PC-3 (cell line): ENCODE measurements around the gene CRYGN.

ENCODE experiments used
- CTCF ChIP-seq: fragments of 300-600 bp; sonication (generic); conservative IDR thresholded peaks from 2 replicates; pipeline ENCODE4 v1.5.1; 2017; ENCODE audit warnings: antibody characterized with exemption, low read depth, mild to moderate bottlenecking, low read length
- EZH2 ChIP-seq: fragments of 300-600 bp; sonication (generic); IDR thresholded peaks from one replicate; pipeline ENCODE4 v1.6.1; 2017; ENCODE audit warnings: antibody characterized with exemption, mild to moderate bottlenecking, low read length; ENCODE audit not compliant: unreplicated experiment
- EZH2phosphoT487 ChIP-seq: fragments of 300-600 bp; sonication (generic); IDR thresholded peaks from 2 replicates; pipeline ENCODE4 v1.6.1; 2018; ENCODE audit warnings: mild to moderate bottlenecking, antibody characterized with exemption, low read length, borderline replicate concordance

GRCh38 chr7:151381098-151381347 lies 58.9 kb downstream of the CRYGN start:
- TF ChIP-seq EZH2 (no peak), CTCF (no peak), EZH2phosphoT487 (no peak)
